ENCODE measurements around the gene FMN1.
"Not testable (repeated sequence)": the region's sequence is repeated elsewhere in the genome, so short reads cannot be mapped to it uniquely, and the experiment has no call there.

The FMN1 gene

GRCh38 chr15:32952901-32953532 lies 241.5 kb downstream of the FMN1 start:
- Histone ChIP-seq H3K36me3 (replicated peaks) (no peaks in the 10 kb centered on the region), H3K4me3 (ENCODE audit: low read depth, low read length) (no peak overlapping the region), H3K27ac (no peak overlapping the region), H3K27me3 (replicated peaks) (no peaks in the 10 kb centered on the region)
- in situ Hi-C loops (cut with HindIII; ENCODE audit: low pct_ligation_motif_present, low sequenced_read_pairs), result no loop called here
- DNase-seq, result no peak
- no peak for TF ChIP-seq CTCF (IDR thresholded peaks at IDR 0.05; ENCODE audit: low read depth, low read length, missing control alignments)

GRCh38 chr15:32951736-32952464 lies 242.6 kb downstream of the FMN1 start:
- H3K27ac ChIP-seq, result no peak overlapping the region
- no peak for TF ChIP-seq CTCF (IDR thresholded peaks at IDR 0.05; ENCODE audit: low read depth, low read length, missing control alignments)
- in situ Hi-C loops (cut with HindIII; ENCODE audit: low pct_ligation_motif_present, low sequenced_read_pairs), result no loop called here
- H3K36me3 ChIP-seq (replicated peaks), result no peaks in the 10 kb centered on the region
- DNase-seq, result no peak
- no peaks in the 10 kb centered on the region for H3K27me3 ChIP-seq (replicated peaks)
- no peak overlapping the region for H3K4me3 ChIP-seq (ENCODE audit: low read depth, low read length)

GRCh38 chr15:32950051-32950450 lies 244.5 kb downstream of the FMN1 start:
- H3K4me3 ChIP-seq (ENCODE audit: low read depth, low read length); H3K36me3 ChIP-seq (replicated peaks); DNase-seq; H3K27ac ChIP-seq; in situ Hi-C loops (cut with HindIII; ENCODE audit: low pct_ligation_motif_present, low sequenced_read_pairs); H3K27me3 ChIP-seq (replicated peaks): not testable (repeated sequence)

- TF ChIP-seq CTCF (IDR thresholded peaks at IDR 0.05; ENCODE audit: low read depth, low read length, missing control alignments), result no peak
- Histone ChIP-seq H3K36me3 (replicated peaks) (no peaks in the 10 kb centered on the region), H3K4me3 (ENCODE audit: low read depth, low read length) (no peak overlapping the region), H3K27me3 (replicated peaks) (no peaks in the 10 kb centered on the region), H3K27ac (no peak overlapping the region)
- DNase-seq, result no peak
- in situ Hi-C loops (cut with HindIII; ENCODE audit: low pct_ligation_motif_present, low sequenced_read_pairs), result no loop called here
Measured at GRCh38 chr15:32946210-32946609, 248.3 kb downstream of the FMN1 start.

- Histone ChIP-seq H3K36me3 (replicated peaks) (no peaks in the 10 kb centered on the region), H3K27ac (no peak overlapping the region), H3K4me3 (ENCODE audit: low read depth, low read length) (no peak overlapping the region), H3K27me3 (replicated peaks) (no peaks in the 10 kb centered on the region)
- in situ Hi-C loops (cut with HindIII; ENCODE audit: low pct_ligation_motif_present, low sequenced_read_pairs), result no loop called here
- no peak for DNase-seq
- no peak for TF ChIP-seq CTCF (IDR thresholded peaks at IDR 0.05; ENCODE audit: low read depth, low read length, missing control alignments)
Measured at GRCh38 chr15:32944431-32944830, 250.1 kb downstream of the FMN1 start.

GRCh38 chr15:32943711-32944110 lies 250.8 kb downstream of the FMN1 start:
- H3K36me3 ChIP-seq (replicated peaks), result no peaks in the 10 kb centered on the region
- DNase-seq, result no peak
- in situ Hi-C loops (cut with HindIII; ENCODE audit: low pct_ligation_motif_present, low sequenced_read_pairs), result no loop called here
- no peak for TF ChIP-seq CTCF (IDR thresholded peaks at IDR 0.05; ENCODE audit: low read depth, low read length, missing control alignments)
- no peaks in the 10 kb centered on the region for H3K27me3 ChIP-seq (replicated peaks)
- no peak overlapping the region for H3K27ac ChIP-seq
- no peak overlapping the region for H3K4me3 ChIP-seq (ENCODE audit: low read depth, low read length)

All from brain microvascular endothelial cell (primary cell).